ENCODE data around the gene PIGQ.
A peak's percentile ranks its signal among the peaks of the same experiment; 100 is the strongest.

The PIGQ gene

DNA sequence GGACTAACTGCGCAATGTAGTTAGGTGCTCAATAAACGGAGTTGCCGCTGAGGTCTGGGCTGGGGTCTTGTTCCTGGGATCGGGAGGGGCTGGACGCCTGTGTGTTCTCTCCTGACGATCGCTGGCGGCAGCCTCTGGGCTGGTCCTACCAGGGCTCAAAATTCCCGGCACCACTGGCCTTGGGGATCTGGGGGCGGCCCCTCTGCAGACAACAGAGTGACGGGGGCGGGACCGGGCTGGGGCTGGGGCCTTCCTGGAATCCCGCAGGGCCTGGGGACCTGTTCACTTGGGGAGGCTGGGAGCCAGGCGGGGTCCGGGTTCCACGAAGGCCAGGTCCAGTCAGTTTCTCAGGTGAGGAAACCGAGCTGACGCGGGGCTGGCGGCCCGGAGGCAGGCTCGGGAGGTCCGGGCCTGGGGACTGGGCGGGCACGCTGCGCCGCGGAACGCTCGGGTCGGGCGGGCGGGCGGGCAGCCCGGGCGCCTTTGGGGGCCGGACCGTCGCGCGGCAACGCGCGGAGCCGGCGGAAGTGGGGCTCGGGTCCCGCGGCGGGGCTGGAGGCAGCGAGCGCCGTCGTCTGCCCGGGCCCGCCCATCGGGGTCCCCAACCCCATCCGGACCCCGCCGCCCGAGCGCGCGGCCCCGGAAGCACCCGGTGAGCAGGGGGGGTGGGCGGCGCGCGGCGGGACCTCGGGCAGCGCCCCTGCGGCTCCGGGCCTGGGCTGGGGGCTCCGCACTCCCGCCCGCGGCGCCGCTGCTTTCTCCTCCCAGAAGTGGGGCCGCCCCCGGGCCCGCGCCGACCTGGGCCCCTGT is at the start of gene PIGQ:
TSS of gene PIGQ (plus strand) at position 524 of the 810 bp plus-strand sequence. CDS start 4,107 bp downstream, outside the sequence.
- DNase-seq: peak; percentile 85

DNA sequence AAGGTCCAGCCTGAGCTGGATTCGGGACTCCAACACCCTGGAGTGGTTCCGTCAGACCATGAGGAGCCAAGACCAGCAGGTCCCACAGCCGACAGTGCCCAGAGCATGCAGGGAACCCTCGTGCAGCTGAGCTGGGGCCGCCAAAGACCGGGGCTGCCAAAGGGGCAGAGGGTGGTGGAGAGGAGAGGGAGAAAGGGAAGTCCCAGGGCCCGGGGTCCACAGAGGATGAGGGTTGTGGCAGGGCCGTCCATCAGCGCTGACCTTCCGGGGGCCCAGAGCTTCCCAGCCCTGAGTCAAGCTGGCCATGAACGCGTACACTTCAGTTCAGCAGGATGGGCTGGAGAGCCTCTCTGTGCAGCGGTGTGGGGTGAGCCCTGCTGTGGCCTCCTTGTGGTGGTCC is 48.9 kb upstream of the PIGQ start:
- no peak for DNase-seq

DNA sequence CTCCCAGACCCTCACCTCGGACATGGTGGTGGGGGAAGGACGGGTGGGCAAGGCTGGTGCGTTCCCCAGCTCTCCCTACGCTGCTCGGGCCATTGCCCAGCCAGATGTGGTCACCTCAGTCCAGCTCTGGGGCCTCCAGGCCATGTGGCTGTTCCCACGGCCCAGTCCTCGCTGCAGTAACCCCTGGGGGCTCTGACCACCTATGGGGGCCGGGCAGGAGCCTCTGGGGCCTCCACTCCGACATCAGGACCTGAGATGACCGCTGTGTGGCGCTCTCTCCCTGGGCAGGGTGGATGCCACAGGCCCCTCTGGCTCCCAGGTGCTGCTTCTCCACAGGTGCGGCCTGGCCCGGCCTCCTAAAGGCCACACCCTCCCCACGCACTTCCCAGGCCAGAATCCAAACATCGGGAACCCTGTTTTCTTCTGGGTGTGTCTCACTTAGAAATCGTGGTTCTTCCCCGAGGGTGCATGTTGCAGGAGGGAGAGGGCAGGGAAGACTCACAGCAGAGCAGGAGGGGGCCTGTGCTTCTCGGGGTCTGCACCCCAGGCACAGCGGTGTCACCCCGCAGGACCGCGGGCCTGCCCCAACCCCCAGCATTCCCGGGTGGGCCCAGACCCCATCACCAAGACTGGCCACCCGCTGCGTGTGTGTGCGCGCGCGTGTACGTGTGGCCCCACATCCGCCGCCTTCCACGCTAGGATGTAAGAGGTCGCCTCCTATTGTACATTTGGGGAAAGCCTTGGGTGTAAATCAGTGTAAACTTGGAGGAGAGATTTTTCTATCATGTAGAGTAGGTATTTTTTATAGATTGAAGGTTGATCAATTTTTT is 48.2 kb upstream of the PIGQ start:
- no peak for DNase-seq

DNA sequence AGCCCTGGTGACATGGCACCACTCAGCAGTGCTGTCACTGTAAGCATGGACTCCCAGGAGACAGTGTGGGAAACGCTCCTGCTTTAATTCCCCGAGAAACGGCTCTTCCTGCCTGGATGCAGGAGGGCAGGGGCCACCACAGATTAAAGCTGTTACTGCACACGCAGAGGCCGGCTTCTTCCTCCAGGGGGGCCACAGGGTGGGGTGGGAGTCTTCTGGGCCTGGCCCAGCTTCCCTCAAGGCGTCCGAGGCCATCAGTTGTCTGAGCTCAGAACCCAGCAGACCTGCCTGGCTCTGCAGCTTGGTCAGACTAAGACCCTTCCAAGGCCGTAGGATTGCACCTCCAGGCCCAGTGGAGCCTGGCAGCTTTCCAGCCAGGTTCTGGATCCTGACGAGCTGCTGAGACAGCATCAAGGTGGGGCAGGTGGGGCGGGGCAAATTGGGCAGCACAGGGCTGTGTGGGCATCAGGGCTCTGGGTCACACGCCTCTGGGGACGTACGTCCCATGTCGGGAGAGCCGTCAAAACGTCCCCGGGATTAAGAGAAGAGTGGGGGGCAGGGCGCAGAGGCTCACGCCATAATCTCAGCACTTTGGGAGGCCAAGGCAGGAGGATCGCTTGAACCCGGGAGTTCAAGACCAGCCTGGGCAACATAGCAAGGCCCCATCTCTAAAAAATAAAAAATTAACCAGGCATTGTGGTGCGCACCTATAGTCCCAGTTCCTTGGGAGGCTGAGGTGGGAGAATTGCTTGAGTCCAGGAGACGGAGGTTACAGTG is 47.3 kb upstream of the PIGQ start:
- DNase-seq: no peak

DNA sequence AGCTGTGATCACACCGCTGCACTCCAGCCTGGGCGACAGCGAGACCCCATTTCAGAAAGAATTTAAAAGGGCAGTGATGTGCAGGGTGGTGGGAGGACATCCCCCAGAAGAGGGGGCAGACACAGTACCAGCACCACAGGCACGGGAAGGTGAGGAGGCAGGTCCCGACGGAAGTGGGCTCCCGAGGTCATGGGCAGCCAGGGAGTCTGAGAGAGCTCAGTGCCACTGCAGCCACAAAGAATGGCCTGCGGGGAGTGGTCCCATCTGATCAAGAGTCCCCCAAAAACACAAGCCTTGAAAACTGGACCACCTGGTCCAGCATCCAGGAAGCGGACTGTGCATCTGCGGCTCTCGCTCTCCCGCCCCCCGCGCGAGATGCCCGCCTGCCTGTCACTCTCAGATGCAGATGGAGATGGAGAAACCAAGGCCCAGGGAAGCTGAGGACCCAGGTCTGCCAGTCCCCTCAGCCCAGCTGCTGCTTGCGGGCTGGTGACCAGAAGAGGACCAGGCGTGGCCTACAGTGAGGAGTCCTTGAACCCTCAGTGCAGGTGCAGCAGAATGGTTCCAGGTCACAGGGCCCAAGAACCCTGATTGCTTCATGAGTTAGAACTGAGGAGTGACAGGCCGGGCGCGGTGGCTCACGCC is 46.5 kb upstream of the PIGQ start:
- DNase-seq: no peak

DNA sequence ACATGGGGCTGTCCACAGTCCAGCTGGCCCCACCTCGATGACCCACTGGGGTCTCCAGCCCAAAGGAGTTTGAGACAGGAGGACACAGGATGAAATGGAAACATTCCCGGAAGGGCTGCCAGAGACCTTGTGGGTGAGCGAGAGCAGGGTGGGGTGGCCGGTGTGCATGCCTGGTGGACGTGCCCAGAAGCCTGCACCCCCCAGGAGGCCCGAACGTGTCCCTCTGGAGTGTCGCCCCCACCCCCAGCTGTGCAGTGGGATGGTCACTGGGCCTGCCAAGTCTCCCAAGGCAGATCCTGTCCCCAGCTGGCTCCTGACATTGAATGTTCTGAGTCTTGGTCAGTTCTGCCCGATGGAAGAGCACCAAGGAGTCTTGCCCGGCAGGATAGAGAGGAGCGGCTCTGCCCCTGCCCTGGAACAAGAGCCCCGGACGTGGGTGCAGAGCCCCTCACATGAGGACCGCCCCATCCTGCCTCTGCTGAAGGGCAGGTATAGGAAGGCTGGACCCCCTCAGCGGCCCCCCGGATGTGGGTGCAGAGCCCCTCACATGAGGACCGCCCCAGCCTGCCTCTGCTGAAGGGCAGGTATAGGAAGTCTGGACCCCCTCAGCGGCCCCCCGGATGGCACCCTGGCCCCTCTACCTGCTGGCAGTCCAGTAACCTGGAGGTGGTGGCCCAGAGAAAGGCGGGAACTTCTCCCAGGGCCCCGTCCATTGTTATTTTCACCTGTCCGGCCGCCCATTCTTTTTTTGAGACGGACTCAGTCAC is 45.3 kb upstream of the PIGQ start:
- DNase-seq: no peak

DNA sequence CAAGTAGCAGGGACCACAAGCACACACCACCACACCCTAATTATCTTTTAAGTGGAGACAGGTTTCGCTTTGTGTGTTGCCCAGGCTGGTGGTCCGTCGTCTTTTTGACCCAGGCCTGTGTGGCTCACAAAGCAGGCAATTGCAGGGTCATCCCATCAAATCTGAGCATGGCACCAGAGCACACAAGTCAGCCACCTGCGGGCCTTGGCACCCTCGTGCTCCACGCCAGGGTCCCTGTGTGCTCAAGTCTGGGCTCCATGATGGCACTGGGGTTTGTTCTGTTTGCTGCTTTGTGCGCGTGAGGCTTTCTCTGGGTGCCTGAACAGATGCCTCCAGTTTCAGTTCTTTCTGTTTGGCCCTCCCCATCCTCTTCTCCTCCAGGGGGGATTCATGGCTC is 44.6 kb upstream of the PIGQ start:
- no peak for DNase-seq

DNA sequence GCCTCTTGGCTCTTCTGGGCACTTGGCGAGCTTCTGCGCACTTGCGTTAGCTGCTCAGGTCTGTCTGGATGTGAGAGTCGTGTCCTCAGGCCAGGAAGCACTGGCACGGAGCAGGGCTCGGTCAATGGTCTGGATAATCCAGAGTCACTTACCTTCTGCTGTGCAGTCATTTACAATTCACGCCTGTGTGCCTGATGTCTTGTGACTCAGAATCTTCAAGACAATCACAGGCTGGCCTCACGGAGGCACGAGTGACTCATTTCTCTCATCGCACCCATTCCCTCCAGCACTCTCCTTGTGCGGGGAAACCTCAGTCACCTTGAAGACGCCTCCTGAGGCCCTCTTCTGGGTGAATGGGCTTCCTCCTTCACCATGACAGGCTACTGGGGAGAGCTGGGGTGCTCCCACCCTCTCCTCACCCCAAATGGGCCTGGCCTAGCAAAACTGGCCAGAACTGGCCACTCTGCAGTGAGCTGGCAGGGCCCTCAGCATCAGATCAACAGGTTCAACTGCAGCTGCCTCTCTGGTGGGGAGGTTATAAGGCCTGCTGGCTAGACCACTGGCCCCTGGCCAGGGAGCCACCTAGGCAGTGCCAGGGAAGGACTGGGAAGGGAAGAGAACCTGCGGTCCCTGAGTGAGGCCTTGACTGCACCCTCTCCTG is 44.1 kb upstream of the PIGQ start:
- DNase-seq: peak; percentile 90

DNA sequence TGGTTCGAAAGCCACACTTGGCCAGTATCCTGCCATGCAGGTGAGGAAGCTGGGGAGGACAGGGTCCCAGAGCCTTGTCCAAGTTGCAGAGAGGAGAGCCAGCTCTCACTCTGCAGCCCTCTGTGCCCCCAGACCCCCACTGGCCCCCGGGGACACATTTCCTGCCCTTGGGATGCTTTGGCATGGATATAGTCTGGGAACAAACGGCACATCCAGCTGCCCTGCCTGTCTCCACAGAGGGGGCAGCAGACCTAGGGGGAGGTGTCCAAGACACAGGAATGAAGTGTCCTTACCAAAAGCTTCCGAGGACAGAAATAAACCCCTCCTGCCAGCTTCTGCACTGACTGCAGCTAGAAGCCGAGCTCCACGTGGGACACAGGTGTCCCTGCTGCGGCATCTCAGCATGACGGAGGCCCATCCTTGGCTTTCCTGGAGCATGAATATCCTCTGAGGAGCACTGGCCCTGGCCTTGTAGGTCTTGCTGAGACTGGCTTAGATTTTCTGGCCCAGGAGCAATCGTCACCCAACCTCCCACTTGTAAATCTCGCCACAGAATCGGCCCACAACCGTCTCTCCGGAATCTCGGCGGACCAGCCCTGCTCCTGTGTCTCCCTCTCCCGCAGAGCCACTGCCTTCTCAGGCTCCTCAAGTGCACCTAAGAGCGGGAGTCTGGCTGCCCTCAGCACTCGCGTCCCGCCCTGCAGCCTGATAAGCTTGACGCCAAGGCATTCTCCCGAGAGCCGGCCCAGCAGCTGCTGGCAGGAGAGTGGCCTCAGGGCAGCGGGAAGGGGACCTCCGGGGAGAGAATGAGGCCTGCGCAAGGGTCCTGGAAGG is 43.4 kb upstream of the PIGQ start:
- DNase-seq: peak; percentile 85

DNA sequence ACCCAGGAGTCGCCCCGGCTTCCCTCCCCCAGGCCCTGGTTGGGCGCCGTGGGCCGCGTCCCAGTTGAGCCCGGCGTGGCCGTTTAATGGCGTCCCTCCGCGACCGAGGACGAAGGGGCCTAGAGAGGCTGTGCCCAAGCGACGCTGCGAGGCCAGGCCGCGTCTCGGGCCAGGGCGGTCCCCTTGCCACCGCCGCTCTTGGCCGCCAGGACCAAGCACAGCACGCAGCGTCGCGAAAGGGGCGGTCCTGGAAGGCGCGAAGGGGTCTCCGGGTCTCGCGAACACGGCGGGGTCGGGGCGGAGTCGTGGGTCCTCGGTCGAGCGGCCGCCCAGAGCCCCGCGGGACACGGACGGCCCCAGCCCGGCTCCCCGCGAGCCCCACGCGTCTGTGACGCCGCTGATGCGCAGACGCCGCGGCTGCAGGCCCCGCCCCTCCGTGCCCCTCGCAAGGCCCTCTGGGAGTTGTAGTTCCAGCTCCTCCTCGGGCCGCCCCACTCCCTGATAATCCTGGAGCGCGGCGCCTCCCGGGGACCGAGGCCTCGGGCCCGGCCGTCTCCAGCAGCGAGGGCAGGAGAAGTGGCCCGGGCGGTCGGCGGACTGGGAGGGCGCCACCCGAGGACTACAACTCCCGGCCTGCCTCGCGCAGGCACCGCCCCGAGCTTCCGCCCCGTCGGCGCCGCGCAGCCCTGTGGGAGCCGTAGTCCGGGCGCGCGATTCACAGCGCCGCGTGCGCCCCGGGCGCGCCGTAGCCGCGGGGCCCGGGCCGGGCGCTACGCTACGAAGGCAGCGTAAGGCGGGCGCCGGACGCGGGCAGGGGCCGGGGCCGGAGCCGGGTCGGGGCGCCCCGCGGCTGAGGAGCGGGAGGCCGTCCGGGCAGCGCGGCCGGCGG is 42.5 kb upstream of the PIGQ start, which contains the start of gene CAPN15:
TSS of gene CAPN15 (plus strand) at position 698 of the 889 bp plus-strand sequence. CDS start 19,127 bp downstream, outside the sequence.
- DNase-seq: peak; percentile 95

DNA sequence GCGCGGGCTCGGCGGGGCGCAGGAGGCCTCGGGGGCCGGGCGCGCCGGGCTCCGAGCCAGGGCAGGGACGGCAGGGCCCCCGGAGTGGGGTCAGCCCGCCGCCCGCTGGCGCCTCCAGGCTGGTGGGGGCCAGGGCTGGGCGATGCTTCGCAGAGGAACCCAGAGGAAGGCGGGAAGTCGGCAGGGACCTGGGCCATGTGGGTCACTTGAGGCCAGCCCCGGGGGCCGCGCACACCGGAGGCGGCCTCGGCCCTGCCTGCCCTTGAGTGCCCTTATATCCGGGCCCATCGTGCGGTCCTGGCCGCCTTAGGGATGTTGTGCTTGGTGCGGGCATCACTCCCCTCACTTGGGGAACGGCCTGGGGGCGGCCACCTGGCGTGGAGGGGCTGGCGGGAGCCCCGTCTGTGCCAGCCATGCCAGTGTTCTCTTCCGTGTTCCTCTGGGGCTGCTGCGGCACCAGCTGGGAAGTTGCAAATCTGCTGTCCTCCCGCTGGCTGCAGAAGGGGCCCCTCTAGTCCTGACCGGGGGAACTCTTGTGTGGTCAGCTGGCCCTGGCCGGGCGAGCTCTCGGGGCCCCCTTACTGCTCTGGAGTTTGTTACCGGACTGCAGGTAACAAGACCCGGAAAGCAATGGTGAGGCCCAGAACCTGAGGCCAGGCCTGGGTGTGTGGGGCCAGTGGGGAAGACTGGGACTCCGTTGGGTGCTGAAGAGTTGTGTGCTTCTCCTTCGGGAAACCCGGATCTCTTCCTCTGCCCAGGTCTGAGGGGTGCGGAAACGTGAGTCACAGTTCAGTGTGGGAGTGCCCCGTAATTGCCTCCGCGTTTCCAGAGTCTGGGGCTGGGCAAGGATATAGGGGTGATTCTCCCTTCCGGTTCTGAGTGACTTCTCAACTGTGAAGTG is 41.4 kb upstream of the PIGQ start:
- no peak for DNase-seq

DNA sequence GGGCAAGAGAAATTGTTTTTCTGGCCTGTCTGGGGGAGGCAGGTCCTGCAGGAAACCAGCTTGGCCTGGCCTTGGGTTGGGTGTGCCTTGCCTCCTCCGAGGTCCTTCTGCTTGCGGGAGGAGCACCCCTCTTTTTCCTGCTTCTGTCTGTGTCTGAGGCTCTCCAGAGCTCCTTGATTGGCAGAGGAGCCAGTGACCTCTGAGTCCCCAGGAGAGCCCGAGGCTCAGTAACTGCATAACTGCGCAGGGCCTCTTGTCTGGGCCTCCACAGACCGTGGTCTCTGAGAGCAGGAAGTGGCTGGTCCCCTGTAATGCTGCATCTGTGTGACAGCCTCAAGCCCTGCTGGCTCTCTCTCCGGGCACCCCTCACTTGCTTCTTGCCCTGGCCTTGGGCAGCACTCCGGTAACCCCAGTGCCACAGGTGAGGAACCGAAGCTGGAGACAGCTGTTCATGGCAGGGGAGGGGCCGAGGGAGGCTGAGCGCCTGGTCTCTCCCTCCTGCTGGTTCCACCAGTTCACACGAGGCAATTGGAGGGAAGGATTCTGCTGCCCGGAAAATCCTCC is 40.7 kb upstream of the PIGQ start:
- DNase-seq: no peak

DNA sequence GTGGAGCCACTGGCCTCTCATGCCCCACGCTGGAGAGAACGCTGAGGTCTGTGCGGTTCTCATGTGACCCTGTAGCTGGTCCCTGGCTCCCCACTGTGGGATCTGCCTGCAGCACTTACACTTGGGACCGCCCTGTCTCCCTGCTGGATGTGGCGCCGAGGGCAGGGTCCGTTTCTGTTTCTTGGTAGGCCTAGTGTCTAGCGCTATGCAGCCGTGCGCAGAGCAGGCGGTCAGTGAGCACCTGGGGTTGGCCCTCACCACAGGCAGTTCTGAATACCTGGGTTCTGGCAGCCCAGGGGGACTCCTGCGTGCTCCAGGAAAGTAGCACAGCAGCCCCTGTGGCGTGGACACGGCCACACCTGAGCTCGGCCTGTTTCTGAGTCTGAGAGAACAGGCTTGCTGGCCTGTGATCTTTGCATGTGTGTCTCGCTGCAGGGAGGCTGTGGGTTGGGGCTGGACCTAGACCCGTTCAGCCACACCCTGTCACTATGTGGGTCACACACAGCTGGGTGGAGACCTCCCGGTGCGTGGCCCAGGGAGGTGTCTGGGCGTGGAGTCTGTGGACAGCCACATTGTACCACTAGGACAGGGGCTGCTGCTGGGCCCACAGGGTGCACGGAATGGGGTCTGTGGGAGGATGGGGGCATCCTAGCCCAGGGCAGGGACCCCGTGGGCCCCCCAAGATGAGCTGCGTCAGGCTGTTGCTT is 39.5 kb upstream of the PIGQ start:
- DNase-seq: no peak

DNA sequence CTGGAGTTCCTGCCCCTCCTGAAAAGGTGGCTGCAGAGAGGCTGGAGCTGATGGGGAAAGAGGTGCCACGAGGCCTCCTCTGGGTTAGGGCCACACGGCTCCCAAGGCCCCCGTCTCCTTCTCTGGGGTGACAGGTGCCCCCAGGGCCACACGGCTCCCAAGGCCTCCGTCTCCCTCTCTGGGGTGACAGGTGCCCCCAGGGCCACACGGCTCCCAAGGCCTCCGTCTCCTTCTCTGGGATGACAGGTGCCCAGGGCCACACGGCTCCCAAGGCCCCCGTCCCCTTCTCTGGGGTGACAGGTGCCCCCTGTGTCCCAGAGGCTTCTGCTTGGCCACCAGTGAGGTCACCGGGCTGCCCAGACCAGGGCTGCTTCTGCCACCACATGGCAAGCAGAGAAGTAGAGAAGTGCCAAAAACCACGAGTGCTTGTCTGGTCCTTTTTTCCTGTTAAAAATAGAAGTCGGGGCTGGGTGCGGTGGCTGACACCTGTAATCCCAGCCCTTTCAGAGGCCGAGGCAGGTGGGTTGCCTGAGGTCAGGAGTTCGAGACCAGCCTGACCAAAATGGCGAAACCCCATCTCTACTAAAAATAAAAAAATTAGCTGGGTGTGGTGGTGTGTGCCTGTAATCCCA is 38.2 kb upstream of the PIGQ start:
- no peak for DNase-seq

DNA sequence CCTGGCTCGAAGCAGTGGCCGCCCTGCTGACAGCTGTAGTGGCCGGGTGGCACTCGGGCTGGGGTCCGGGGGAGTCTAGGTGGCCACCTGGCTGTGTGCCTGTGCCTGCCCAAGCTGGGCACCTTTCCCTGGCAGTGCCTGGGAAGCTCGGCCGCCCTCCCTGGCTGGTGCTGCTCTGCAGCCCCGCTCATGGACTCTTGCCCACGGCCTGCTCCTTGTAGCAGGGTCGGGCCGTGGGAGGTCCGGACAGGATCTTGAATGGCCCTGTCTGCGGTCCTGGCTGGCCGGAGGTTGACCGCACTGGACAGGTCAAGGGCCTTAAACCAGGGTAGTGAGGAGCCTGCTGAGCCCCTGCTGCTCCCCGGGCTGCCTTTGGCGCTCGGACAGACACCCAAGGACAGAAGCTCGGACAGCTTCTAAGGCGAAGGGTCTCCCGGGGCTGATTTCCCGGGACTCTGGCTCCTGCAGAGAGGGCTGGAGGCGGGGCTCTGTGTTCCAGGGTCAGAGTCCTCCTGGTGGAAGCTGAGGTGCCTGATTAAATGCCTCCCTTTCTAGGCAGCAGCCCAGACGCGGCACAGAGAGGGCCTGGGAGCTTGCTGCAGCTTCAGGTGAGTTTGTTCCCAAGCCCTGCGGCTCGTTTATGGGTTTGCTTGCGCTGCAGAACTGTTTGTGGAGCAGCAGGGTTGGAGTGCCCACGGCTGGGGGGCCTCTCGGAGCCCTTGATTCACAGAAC is 36.2 kb upstream of the PIGQ start:
- peak; percentile 73 for DNase-seq

DNA sequence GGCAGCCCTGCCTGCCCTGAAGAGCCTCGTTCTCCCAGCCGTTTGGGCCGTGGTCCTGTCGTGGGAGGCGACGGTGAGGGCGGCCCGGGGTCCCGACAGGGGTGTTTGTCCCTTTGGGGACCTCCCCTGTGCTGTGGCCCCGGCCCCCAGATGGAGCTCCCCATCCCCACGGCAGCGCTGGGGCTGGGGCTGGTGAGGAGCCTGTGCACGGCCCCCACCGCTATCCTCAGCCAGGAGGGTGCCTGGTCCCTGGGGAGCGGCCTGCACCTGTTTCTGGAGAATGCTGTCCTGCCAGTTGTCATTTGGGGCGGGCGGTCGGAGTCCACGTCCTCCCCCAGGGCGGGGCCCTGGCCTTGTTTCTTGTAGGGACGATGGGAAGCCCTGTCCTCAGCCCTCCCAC is 35.6 kb upstream of the PIGQ start:
- no peak for DNase-seq
